HL-60 (cell line): ENCODE results near the gene TMEM18.

ENCODE experiments used
- DNase-seq, 2 experiments: peaks; one replicate each; pipeline ENCODE4 v3.0.0-alpha.2; 2010 to 2020; ENCODE audit warnings: low read depth in 1 of 2, low spot score in 1 of 2
- H3K27ac ChIP-seq: fragments of 250-450 bp; sonication (Bioruptor Pico); replicated peaks from 2 replicates; pipeline ENCODE4 v1.5.1; 2020; ENCODE audit warnings: mild to moderate bottlenecking, moderate library complexity
- H3K27me3 ChIP-seq: fragments of 250-450 bp; sonication (Bioruptor Pico); 2 replicates; pipeline ENCODE4 v1.5.1; 2021; ENCODE audit warnings: mild to moderate bottlenecking, moderate library complexity; ENCODE audit not compliant: insufficient read depth, poor library complexity, severe bottlenecking
- H3K4me3 ChIP-seq: replicated peaks from 2 replicates; pipeline ENCODE4 v1.5.1; 2011; ENCODE audit warnings: mild to moderate bottlenecking, control low read depth, low read length; ENCODE audit not compliant: insufficient read depth
- CTCF ChIP-seq: IDR thresholded peaks from one replicate; pipeline ENCODE4 v1.5.1; 2011; ENCODE audit warnings: low read length, control low read depth, inconsistent platforms; ENCODE audit not compliant: insufficient read depth
- GABPA ChIP-seq: IDR thresholded peaks from 2 replicates; pipeline ENCODE4 v1.6.1; 2012; ENCODE audit warnings: low read depth
- POLR2AphosphoS5 ChIP-seq: IDR thresholded peaks from 2 replicates; pipeline ENCODE4 v1.6.1; 2012; ENCODE audit warnings: low read depth
- REST ChIP-seq: IDR thresholded peaks from 2 replicates; pipeline ENCODE4 v1.6.1; 2012; ENCODE audit warnings: low read depth; ENCODE audit not compliant: insufficient replicate concordance
- SPI1 ChIP-seq: IDR thresholded peaks from 2 replicates; pipeline ENCODE4 v1.6.1; 2012; ENCODE audit warnings: low read depth, mild to moderate bottlenecking, borderline replicate concordance

The TMEM18 gene

GRCh38 chr2:690799-691198 lies 13.6 kb upstream of the TMEM18 start:
- TF ChIP-seq REST (no peak), POLR2AphosphoS5 (no peak), CTCF (no peak), SPI1 (no peak), GABPA (no peak)
- no peak overlapping the region for H3K27ac ChIP-seq
- no peaks in the 10 kb centered on the region for H3K27me3 ChIP-seq
- no peak overlapping the region for H3K4me3 ChIP-seq
- DNase-seq: no peak

- DNase-seq: no peak
- Histone ChIP-seq H3K27me3 (no peaks in the 10 kb centered on the region), H3K4me3 (no peak overlapping the region), H3K27ac (no peak overlapping the region)
- TF ChIP-seq SPI1 (no peak), CTCF (no peak), REST (no peak)
These were observed 12.8 kb upstream of the TMEM18 start for GRCh38 chr2:689877-690510.

GRCh38 chr2:689237-689636 lies 12.0 kb upstream of the TMEM18 start:
- H3K27me3 ChIP-seq: no peaks in the 10 kb centered on the region
- TF ChIP-seq POLR2AphosphoS5 (no peak), SPI1 (no peak), CTCF (no peak), REST (no peak), GABPA (no peak)
- H3K4me3 ChIP-seq: no peak overlapping the region
- no peak for DNase-seq
- no peak overlapping the region for H3K27ac ChIP-seq
